Heart left ventricle (tissue), 16 donors: ENCODE data around the gene EEF1AKMT4. TPM values are rescaled to one million over a fixed set of nuclear protein-coding genes. Genes with fewer than 3 reads are reported as not detected.

Experiments used
- ATAC-seq, 4 donors: fragments of 200-7000 bp; cut with Tn5 transposase; one replicate each; pipeline ENCODE4 v1.9.1; 2020 to 2022; ENCODE audit warnings: moderate library complexity in 4 of 4, mild to moderate bottlenecking in 3 of 4, moderate number of reproducible peaks in 1 of 4
- DNase-seq, 5 donors: peaks; one replicate each; pipeline ENCODE4 v3.0.0-alpha.2; 2020
- H3K27ac ChIP-seq, 12 donors: fragments of 200-600 bp; sonication (generic) in 4 of 12; one replicate each; pipeline versions ENCODE4 v1.5.0 to v1.8.0; 2016 to 2022; ENCODE audit warnings: mild to moderate bottlenecking in 2 of 12
- H3K27me3 ChIP-seq, 9 donors: fragments of 200-600 bp; sonication (generic) in 2 of 9; one replicate each; pipeline versions ENCODE4 v1.5.1 to v1.8.0; 2016 to 2022; ENCODE audit warnings: mild to moderate bottlenecking in 3 of 9
- H3K36me3 ChIP-seq, 9 donors: fragments of 200-600 bp; sonication (generic) in 2 of 9; one replicate each; pipeline versions ENCODE4 v1.5.0 to v1.8.0; 2018 to 2022; ENCODE audit warnings: mild to moderate bottlenecking in 2 of 9
- H3K4me1 ChIP-seq, 12 donors: fragments of 200-600 bp; sonication (generic) in 4 of 12; one replicate each; pipeline versions ENCODE4 v1.5.0 to v1.8.0; 2016 to 2022; ENCODE audit warnings: mild to moderate bottlenecking in 3 of 12
- H3K4me3 ChIP-seq, 12 donors: fragments of 200-600 bp; sonication (generic) in 4 of 12; one replicate each; pipeline versions ENCODE4 v1.5.0 to v1.8.0; 2017 to 2022; ENCODE audit warnings: mild to moderate bottlenecking in 9 of 12, moderate library complexity in 4 of 12
- H3K9me3 ChIP-seq, 12 donors: fragments of 200-600 bp; sonication (generic) in 4 of 12; one replicate each; pipeline versions ENCODE4 v1.5.0 to v1.8.0; 2016 to 2022; ENCODE audit warnings: mild to moderate bottlenecking in 1 of 12
- CTCF ChIP-seq, 12 donors: fragments of 200-600 bp; sonication (generic) in 4 of 12; IDR thresholded peaks; one replicate each; pipeline versions ENCODE4 v1.5.0 to v1.8.0; 2018 to 2022; ENCODE audit warnings: antibody characterized with exemption in 12 of 12, mild to moderate bottlenecking in 5 of 12
- POLR2A ChIP-seq, 2 donors: fragments of 450-650 bp; IDR thresholded peaks; one replicate each; pipeline ENCODE4 v1.6.1; 2017; ENCODE audit warnings: antibody characterized with exemption in 2 of 2, mild to moderate bottlenecking in 2 of 2, moderate library complexity in 2 of 2
- WGBS, 4 donors: extraction: QIAGEN DNeasy Blood & Tissue Kit in 2 of 4; methylation state at CpG; one replicate each; pipeline versions ENCODE4 v1.1.5 to v1.1.7; 2013 to 2018; 5-methylcytosine and 5-hydroxymethylcytosine counted together
- intact Hi-C, 10 donors: fragments of 100-400 bp; cut with DNase I; formaldehyde crosslinking; loops; one replicate each; pipeline versions ENCODE4 v1.11.1 to v1.14.2; 2022
- polyA plus RNA-seq, 2 donors: library from polyadenylated mRNA; stranded (reverse); fragments of 200-250 nt; gene quantifications; one replicate each; pipeline ENCODE4 v1.2.3, GENCODE V29; 2013
- total RNA-seq, 9 donors: library from RNA; depleted of rRNA in 2 of 9; stranded (reverse); fragments of >200 nt in 2 of 9; fragmentation: NEBNext Ultra II Directional in 3 of 9; extraction: Animal tissue kit (Norgen Biotek cat#: 25700) in 3 of 9; gene quantifications; one replicate each; pipeline versions ENCODE4 v1.1.0 to v1.2.4, GENCODE V29; 2016 to 2023
- donor health status: ischemic (EF 13 %, LVEDD 7.1; RV severe dilation, severe dysfunction).
- donor health status: healthy with polysubstance abuse.
- donor health status: DM: no; HTN: yes; CAD: no.
- donor health status: DM: no; HTN: no; CAD: no.
- donor health status: ischemic (EF 25% LVEDD 6.9; RV normal size, moderate dysfunction).
- donor health status: ischemic (EF 25% LVEDD 5.7; RV mildly dilated, moderate dysfunction).
- donor health status: healthy.
- donor health status: DM: yes; HTN: yes; CAD: no.
- donor health status: ischemic (EF 35%, LVEDD 5.7; RV mildly dilated, moderate dysfunction).
- donor health status: nonischemic (EF 11% LVEDD 7.7; RV severe dilation, severe dysfunction).
- donor health status: DM: yes; HTN: yes; CAD: no.
- donor health status: PGD.
- donor health status: ischemic (EF 29% LVEDD 5.4; RV normal size, mild dysfunction).
- donor health status: nonischemic (EF 23%, LVEDD 6.1; RV moderate dilation, normal function).

EEF1AKMT4 gene
- total and polyA plus RNA-seq, 11 donors: 0.66 to 16.7 (median 2.1) TPM

- H3K9me3 ChIP-seq: no peaks in the 10 kb centered on the region
- H3K36me3 ChIP-seq: no peaks in the 10 kb centered on the region
- ATAC-seq (no peak), DNase-seq (no peak)
- WGBS, 4 donors: 89 to 98% (median 94%) methylated on average over 3 of the region's 3 CpGs
- H3K4me3 ChIP-seq: no peak overlapping the region
- peaks cover 0 to 21% (median 5%) of the 10 kb centered on the region in 9 donors for H3K27me3 ChIP-seq
- intact Hi-C loops: loop anchor here in 2 of 10 donors (10.0 kb wide), 1 partner anchor 361 kb away; no protein-coding TSS in a partner anchor
- TF ChIP-seq CTCF (IDR thresholded peaks at IDR 0.05) (no peak), POLR2A (IDR thresholded peaks at IDR 0.05) (no peak)
- no peak overlapping the region for H3K27ac ChIP-seq
- peaks cover 0 to 12% (median 6%) of the 10 kb centered on the region in 12 donors for H3K4me1 ChIP-seq
These were observed 6.0 kb downstream of the EEF1AKMT4 start for GRCh38 chr3:184255291-184256039.

GRCh38 chr3:184257083-184257915, 7.8 kb downstream of the EEF1AKMT4 start:
- no peaks in the 10 kb centered on the region for H3K9me3 ChIP-seq
- no peaks in the 10 kb centered on the region for H3K36me3 ChIP-seq
- H3K4me3 ChIP-seq: no peak overlapping the region
- H3K4me1 ChIP-seq: peaks cover 5 to 28% (median 18%) of the 10 kb centered on the region in 12 donors
- 90 to 93% (median 91%) methylated on average over 23 of the region's 23 CpGs for whole genome bisulfite sequencing, 4 donors
- TF ChIP-seq POLR2A (IDR thresholded peaks at IDR 0.05): no peak
- TF ChIP-seq CTCF (IDR thresholded peaks at IDR 0.05): no peak
- H3K27ac ChIP-seq: no peak overlapping the region
- intact Hi-C loops: loop anchor here in 2 of 10 donors (10.0 kb wide), 1 partner anchor 362 kb away; no protein-coding TSS in a partner anchor
- no peak for DNase-seq
- H3K27me3 ChIP-seq: peaks cover 0 to 36% (median 19%) of the 10 kb centered on the region in 9 donors
- ATAC-seq: no peak

GRCh38 chr3:184258926-184259325, 9.5 kb downstream of the EEF1AKMT4 start:
- WGBS, 4 donors: 83 to 92% (median 89%) methylated on average over 5 of the region's 5 CpGs
- H3K4me1 ChIP-seq: peaks cover 8 to 35% (median 22%) of the 10 kb centered on the region in 12 donors
- no peak for TF ChIP-seq POLR2A (IDR thresholded peaks at IDR 0.05)
- no peak for TF ChIP-seq CTCF (IDR thresholded peaks at IDR 0.05)
- H3K27ac ChIP-seq: no peak overlapping the region
- H3K9me3 ChIP-seq: no peaks in the 10 kb centered on the region
- H3K36me3 ChIP-seq: no peaks in the 10 kb centered on the region
- intact Hi-C loops: loop anchor here in 2 of 10 donors (10.0 kb wide), 1 partner anchor 364 kb away; no protein-coding TSS in a partner anchor
- ATAC-seq: no peak
- no peak overlapping the region for H3K4me3 ChIP-seq
- peaks cover 0 to 53% (median 33%) of the 10 kb centered on the region in 9 donors for H3K27me3 ChIP-seq
- no peak for DNase-seq
